T-helper 9 cell (primary cell): ENCODE results near the gene NAPB.

Experiments used
- DNase-seq: peaks from one replicate; pipeline ENCODE4 v3.0.0-alpha.2; 2020

The NAPB gene

DNA sequence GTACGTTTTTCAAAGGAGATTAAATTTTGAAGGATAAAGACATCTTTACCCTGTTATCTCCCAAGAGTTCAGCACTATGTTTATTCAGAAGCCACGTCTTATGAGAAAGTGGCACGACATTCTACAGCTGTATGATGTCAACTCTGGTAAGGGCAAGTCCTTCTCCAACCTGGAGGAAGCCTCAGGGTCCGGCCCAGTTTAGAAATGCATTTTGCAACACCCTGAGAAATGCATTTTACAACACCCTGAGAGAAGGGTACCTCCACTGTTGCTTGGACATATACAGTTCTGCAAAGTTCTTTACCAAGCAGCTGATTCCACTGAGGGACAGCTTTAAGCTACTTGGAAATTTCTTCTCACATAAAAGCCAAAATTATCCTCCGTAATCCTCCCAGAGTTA, 17.5 kb downstream of the NAPB start:
- no peak for DNase-seq

DNA sequence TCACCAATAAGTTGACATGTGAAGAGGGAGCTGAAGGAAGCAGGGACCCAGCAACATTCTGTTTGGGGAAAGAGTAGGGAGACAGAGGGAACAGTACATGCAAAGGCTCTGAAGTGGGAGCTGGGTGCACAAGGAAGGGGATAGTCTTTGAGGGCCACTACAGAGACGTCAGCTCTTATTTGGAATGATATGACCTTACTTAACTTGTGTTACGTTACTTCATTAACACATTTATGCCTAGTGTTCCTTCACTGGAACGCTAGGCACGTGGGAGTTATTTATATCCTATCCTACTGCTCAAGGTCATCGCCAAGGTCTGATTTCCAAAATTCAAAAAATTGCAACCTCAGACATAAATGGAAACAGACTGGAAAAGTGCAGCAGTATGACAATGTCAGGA, 20.2 kb downstream of the NAPB start:
- no peak for DNase-seq

DNA sequence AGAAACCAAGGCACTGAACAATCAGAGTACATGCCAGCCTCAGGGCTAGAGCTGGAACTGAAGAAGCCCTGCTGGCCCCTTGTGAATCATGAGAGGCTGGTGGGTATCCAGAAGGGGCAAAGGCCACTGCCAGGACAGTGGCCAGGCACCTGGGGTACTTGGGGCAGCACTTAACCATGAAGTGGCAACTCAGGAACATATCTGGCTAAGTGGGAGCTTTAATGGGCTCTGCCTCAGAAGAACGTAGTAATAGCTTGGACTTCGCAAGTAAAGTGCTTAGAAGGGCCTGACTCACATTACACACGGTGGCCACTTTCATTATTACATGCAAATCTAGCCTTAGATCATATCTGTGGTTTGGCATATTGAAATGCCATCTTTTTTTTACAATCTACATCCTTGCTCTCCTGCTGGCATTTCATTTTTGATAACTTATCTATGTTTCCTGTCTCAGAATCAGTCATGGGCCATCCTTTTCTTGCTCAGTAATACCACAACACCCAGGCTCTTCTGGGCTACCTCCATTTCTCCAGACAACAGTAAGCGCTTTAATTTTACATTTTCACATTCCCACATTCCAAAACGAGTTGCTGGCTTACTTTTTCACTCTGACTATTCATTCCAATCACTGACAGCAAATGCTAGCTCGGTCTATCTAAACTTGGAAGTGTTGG, 21.6 kb downstream of the NAPB start:
- no peak for DNase-seq

DNA sequence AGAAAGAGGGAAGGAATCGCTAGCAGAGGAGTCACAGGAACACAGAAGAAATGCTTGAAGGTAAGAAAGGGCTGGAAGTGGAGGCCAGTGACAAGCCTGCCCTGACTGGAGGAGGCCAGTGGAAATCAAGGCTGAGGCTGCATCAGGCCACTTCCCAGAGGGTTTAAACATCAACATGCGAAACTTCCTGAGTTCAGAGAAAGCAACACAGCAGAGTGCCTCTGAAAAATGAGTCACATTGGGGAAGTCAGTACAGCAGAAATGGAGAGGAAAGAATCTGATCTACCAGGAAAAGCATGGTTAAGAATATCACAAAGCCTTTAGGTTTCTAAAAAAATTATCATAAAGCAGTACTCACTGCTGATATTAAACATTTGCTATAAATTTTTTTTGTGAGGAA, 23.3 kb downstream of the NAPB start:
- no peak for DNase-seq

DNA sequence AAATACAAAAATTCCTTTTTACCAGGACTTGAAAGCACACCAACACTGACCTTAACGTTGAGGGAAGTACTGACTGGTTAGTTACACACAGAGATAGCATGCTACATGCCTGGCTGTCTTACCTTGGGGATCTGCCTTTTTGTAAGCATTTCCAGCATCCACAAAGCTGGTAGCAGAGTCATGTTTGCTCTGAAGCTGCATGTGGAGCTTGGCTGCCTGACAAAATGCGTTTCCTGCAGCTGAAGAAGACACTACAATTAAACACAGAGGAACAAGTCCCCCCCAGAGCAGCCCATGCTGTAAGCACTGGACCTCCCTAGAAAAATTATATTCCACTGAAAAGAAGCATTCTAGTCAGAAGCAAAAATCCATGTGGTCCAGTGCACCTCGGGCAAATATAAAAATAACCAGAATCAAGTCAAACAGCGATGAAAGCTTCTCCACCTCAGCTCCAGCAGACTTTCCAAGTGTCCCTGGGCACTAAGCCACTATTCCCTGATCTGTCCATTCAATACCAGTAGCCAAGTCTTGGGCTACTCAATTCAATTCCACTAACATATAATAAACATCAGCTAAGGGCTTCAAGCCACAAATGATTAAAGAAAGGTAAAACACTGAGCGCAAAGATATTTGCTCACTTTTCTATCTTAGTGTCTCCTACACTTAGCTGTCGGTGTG, 24.2 kb downstream of the NAPB start:
- DNase-seq: no peak

DNA sequence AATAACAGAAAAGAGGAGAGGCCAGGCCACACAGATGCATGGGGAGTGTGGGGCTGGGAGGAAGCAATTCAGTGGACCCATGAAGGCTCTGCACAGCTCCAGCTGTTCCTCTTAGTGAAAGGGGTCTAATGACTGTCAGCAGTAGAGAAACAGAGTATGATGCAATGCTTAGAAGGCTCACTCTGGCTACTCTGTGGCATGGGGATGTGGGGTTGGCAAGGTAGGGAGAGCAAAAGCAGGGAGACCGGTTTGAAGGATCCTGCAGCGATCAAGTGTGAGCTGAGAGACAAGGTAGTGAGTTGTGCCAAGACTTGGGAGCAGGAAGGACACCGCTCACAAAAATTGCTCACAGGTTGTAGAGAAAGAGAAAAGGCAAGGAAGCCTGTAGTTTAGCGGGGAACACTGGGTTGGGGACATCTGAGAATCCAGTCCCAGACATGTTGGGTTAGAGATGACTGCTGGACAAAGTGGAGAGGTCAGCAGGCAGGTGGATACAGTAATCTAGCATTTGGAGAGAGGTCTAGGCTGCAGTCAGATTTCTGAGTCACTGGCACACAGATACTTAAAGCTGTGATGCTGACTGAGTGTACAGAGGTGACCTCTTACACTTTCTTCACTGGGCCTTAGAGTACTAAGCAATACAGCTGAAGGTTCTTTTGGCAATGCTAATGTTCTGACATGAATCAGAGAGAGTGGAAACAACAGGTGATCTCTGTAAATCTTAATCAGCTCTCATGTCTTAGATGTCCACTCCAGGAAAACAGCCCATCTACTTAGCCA, 27.1 kb downstream of the NAPB start:
- DNase-seq: no peak

DNA sequence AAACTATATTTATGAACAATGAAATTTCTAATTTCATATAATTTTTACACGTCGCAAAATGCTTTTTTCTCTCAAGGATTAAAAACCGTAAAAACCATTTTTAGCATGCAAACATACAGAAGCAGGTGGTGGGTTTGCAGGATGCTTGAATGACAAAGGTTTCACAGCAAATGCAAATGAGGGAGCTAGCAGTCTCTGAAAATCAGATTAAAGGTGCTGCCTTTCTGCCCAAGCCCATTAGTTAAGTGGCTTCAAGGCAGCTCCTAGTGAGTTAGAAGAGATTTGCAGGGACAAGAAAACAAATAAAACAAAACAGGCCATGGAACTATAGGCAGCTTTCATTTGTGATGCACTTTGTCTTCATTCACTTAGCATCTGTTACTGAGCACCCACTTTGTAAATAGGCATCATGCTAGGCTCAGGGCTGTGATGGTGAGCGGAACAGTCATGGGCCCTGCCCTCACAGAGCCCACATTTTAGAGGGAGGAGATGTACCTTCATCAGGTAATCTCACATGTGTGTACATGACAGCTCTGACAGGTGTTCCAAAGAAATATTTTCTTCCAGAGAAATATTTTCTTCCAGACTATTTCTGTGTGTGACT, 29.5 kb downstream of the NAPB start:
- DNase-seq: no peak

DNA sequence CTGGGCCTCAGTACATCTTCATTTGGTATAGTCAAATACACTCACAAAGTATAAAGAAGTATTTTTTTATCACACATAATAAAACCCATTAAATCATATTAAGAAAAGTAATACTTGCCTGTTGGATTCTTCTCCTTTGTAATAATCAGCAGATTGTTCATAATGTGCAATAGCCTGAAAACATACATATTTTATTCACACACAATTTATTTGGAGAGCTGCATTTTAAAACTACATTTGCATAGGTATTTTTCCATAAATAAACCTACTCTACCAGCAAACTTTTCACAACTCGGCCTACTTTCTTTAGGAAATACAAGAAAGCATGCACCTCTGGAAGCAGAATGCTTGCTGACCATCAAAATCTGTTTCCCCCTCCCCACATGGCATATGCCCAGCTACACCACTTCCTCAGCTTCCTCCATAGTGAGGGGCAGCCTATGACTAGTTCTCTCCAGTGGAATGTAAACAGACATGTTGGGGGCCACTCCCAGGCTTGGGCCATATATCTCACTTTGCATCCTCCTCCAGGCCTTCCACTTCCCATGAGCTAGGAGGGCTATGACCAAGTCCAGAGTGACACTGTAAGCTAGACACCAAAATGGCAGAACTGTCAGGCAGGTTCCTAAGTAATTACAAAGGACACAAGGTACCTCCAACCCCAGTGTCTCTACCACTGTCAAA, 31.1 kb downstream of the NAPB start:
- no peak for DNase-seq

DNA sequence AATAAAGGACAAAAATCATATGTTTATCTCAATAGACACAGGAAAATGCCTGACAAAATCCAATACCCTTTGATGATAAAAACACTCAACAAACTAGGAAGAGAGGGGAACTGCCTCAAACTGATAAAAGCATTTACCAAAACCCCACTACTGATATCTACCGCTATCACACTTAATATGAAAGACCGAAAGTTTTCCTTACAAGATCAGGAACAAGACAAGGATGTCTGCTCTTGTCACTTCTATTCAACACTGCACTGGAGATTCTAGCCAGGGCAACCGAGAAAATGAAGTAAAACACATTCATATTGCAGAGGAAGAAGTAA, 34.2 kb downstream of the NAPB start:
- no peak for DNase-seq

DNA sequence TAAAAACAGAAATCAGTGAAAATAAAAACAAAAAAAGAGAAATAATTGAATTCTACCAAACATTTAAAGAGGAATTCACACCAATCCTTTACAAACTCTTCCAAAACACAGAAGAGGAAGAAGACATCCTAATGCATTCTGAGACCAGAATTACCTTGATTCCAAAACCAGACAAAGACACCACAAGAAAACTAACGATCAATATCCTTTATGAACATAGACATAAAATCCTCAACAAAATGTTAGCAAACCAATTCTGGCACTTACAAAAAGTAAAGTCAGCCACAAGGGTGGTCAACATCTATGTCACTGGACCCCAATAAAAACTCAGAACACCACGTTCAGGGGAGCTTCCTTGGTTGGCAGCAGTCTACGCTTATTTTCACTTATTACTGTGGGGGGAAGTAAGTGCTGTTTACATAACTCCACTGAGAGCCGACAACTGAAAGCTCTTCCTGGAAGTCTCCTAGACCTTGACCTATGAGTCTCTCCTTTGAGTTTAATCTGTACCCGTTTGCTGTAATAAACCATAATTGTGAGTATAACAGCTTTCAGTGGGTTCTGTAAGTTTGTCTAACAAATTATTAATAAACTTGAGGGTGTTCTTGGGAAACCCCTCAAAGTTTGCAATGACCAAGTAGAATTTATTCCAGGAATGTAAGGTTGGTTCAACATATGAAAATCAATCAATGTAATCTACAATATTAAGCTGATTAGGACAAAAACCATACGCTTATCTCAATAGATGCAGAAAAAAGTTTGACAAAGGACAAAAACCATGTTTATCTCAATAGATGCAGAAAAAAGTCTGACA, 34.8 kb downstream of the NAPB start:
- no peak for DNase-seq

DNA sequence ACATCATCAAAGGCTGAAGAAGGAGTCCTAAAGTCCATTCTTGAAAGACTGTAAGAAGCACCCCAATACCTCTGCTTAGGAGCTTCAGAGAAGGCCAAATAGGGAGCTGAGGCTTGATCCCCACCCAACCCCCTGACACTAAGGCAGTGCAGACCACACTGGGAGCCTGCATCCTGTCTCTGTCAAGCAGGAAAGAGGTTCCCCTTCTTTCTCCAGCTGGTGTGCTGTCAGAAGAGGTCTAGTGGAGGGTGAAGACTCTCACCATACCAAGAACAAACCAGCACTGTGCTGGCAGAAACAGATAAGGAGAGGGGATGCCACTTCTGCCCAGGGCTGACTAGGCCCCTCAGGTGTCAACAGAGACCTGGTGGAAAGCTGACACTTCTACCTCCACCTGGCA, 39.4 kb downstream of the NAPB start:
- no peak for DNase-seq

DNA sequence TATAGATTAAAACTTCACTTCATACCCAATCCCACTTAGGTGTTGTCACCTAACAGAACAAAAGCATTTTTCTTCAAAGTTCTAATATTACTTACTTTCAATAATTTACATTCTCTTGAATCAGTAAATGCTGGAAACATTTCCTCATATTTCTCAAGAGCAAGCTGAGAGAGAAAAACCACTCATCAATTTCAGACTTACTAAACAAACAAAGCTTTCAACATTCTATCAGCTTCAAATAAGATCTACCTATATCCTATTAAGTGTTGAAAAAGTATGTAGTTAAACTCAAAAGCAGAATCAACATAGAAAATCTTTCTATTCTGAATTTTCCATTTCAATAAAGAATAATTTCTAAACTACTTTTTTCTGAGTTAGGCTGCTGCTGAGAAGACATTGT, 41.5 kb downstream of the NAPB start:
- no peak for DNase-seq

DNA sequence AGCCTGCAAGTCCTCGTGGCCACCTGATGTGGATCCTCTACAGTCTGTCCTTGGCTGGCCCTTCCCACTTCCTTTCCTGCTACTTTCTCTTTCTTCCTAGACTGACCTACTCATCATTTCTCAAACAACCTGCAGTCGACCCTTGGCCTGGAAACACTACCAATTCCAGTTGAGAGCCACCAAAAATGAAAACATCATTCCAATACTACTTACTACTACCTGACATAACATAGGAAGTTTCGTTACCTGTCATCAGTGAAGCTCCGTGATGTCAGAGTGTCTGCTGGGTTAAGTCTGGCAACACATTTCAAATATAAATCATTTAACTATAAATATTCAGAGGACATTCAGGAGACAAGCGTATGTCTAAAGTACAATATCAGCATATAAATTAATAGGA, 45.5 kb downstream of the NAPB start:
- DNase-seq: no peak

DNA sequence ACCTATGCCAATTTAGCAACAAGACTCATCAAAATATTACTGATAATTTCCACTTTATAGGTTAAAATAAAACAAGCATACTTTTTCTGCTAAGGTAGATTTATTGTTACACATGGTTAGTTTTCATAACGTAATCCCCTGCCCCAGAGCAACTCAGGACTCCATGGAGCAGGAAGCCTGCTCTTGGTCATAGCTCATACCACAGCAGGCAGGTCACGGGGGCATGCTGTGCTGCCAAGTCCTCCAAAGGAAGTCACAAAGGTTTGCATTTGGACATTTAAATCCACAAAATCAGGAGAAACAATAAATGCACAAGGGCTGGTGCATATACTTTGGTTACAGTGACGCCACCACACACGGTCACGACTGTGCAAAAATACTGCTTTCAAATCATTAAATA, 46.8 kb downstream of the NAPB start:
- DNase-seq: no peak

DNA sequence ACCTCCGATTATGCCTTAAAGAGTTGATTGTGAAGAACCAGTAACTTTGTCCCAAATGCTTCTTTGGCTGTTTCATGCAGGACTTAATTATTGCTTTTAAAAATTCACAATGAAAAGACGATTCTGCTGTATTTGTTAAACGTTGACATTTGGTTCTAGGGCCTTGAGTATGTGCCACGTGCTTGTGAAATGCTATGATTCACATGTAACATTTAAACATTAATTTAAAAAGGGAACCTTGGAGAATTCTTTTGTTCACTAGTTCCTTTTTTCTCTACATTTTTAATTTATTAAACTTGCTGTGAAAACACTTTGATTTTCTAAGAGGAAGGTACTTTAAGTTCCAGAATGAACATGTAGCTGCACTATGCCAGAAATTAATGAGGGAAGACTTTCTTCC, 49.8 kb downstream of the NAPB start:
- no peak for DNase-seq

DNA sequence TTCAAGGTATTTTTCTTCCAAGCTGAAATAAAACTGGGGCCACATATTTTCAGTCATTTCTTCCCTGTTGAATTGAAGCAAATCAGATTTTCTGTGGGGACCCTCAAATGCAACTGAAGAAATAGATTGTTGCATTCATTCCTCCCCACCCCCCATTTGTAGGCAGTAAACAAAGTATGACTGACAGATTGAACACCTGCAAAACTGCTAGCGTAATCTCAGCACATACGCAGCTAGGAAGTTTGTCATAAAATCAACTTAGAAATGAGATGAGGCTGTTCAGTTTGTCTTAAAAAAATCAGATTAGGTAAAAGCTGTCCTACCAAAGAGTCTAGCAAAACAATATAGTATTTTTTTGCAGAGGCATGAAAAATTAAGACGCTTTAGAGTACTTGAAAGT, 50.4 kb downstream of the NAPB start:
- DNase-seq: no peak

DNA sequence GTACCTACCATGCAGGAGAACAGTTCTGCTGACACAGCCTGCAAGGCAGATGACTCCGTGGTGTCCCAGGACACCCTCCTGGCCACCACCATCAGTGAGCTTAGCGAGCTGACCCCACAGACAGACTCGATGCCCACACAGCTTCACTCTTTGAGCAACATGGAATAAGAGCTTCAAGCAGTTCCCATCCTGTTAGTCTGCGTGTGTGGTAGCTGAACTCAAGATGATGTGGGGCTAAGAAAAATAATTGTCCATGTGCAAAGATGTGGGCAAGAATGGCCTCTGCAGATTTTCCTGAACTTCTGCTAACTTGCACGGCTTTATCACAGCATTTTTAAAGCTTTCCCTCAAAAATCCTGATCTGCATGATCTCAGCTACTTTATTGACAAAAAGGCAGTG, 51.0 kb downstream of the NAPB start:
- DNase-seq: no peak

DNA sequence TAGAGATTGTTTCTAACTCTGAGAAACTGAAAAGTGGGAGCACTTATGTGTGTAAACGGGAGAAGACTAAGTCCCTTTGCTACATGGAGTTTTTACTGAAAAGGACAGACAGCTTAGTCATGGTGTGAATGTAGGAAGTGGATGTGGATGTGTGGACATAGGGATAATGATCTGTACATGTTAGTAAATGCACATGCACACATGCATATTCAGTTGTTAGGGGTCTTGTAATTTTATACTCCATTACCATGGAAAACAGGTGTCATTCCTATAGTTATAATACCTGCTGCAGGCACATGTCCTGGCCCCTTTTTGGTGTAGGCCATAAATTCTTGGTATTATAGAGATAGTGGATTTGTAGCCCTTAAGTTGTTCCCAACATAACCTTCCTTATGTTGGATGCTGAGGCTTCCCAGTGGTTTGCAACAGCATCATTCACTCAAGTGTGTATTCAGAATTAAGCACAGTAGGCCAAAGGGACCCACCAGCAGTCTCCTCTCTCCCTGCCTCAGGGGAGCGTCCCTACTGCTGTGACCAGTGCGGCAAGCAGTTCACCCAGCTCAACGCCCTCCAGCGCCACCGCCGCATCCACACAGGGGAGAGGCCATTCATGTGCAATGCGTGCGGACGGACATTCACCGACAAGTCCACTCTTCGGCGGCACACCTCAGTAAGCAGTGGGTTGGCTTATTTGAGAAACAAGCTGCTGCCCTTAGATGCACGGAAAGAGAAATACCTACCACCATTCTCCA, 52.0 kb downstream of the NAPB start:
- no peak for DNase-seq

DNA sequence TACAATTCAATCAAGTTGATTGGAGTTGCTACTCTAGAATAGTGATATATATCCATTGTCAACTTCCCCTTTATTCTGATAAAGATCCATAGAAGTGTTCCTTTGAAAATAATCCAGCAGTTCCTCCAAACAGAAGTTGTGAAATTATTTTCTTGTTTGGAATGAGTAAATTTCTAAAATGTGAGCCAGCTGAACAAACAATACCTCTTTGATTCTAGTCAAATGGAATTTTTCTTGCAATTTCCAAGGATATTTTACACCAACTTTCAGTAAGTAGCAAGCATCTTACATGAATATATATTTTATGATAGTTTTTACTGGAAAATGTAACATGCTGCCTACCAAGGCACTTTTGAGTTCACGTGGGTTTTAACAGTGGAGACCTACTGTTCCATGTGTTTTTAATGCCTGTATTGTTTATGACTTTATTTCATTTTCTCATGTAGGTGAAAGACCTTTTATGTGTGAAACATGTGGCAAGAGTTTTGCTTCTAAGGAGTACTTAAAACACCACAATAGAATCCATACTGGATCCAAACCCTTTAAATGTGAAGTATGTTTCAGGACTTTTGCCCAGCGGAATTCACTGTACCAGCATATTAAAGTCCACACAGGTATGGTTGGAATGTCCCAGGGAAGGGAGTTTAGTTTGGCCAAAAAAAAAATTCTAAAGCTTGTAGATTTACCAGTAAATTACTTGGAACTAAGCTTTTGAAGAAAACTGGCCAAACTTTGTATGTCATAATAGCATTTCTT, 52.8 kb downstream of the NAPB start:
- no peak for DNase-seq

DNA sequence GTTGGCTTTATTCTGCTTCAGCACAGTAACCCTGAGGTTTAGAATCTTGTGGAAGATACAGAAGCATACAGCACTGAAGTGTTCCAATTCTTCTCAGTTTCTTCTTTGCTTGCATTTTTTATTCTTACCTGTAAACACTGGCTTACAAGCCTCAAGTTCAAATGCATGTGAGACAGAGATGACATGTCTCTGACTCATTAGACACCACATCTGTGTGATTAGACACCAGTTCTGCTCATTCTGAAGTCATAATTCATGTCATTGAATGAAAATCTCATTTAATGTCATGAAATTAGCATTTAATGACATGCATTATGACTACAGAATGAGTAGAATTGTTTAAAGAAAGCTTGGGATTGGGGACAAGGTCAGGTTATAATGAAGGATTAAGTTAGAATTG, 53.5 kb downstream of the NAPB start:
- DNase-seq: no peak

DNA sequence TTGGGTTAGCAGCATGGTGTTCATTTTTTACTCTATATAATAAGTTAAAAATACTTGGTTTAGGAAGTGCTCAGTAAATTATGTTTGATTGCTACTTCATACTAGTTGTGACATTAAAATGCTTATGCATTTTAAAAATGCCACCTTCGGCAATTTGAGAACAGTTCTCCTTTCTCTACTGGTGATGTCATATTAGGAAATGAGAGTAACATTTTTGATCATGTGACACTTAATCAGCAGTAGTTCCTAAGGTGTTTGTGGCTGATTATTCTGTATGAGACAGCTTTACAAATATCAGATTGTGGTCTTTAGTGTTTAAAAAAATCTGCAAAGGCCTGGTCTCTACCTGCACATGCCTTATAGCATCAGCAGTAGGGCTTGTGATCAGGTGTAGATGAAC, 54.9 kb downstream of the NAPB start:
- DNase-seq: no peak
